Liver (tissue), 9 donors: ENCODE data around the gene VTN. TPM values are rescaled to one million over a fixed set of nuclear protein-coding genes. Genes with fewer than 3 reads are reported as not detected.

Experiments
- DNase-seq: peaks from one replicate; pipeline ENCODE4 v3.0.0-alpha.2; 2017; ENCODE audit warnings: low spot score
- H3K27ac ChIP-seq, 2 donors: one replicate each; pipeline ENCODE4 v1.7.0; 2013; ENCODE audit warnings: inconsistent platforms in 2 of 2, low read length in 2 of 2, control low read depth in 1 of 2, low read depth in 1 of 2, mild to moderate bottlenecking in 1 of 2
- H3K27me3 ChIP-seq, 4 donors: one replicate each; pipeline versions ENCODE4 v1.6.1 to v1.7.0; 2013; ENCODE audit warnings: low read length in 3 of 4, inconsistent platforms in 1 of 4, mild to moderate bottlenecking in 1 of 4, moderate library complexity in 1 of 4; ENCODE audit not compliant: control insufficient read depth in 4 of 4, insufficient read depth in 4 of 4
- H3K36me3 ChIP-seq, 4 donors: one replicate each; pipeline versions ENCODE4 v1.6.1 to v1.7.0; 2013; ENCODE audit warnings: low read length in 3 of 4, mild to moderate bottlenecking in 3 of 4, low read depth in 1 of 4, moderate library complexity in 1 of 4; ENCODE audit not compliant: control insufficient read depth in 4 of 4, insufficient read depth in 3 of 4
- H3K4me1 ChIP-seq, 4 donors: one replicate each; pipeline versions ENCODE4 v1.6.1 to v1.7.0; 2013; ENCODE audit warnings: low read length in 3 of 4, mild to moderate bottlenecking in 3 of 4, moderate library complexity in 1 of 4; ENCODE audit not compliant: control insufficient read depth in 4 of 4, insufficient read depth in 4 of 4
- H3K4me3 ChIP-seq, 3 donors: one replicate each; pipeline versions ENCODE4 v1.6.1 to v1.7.0; 2013; ENCODE audit warnings: low read length in 3 of 3, control low read depth in 1 of 3, low read depth in 1 of 3, mild to moderate bottlenecking in 1 of 3
- H3K9ac ChIP-seq, 2 donors: one replicate each; pipeline ENCODE4 v1.7.0; 2013; ENCODE audit warnings: low read length in 2 of 2, mild to moderate bottlenecking in 2 of 2, moderate library complexity in 2 of 2, control low read depth in 1 of 2, low read depth in 1 of 2
- H3K9me3 ChIP-seq, 4 donors: one replicate each; pipeline versions ENCODE4 v1.6.1 to v1.7.0; 2013; ENCODE audit warnings: low read length in 3 of 4; ENCODE audit not compliant: control insufficient read depth in 4 of 4
- ATF3 ChIP-seq: IDR thresholded peaks from 2 replicates; pipeline ENCODE4 v1.6.1; 2016; ENCODE audit warnings: antibody characterized with exemption
- CTCF ChIP-seq: fragments of 150-350 bp; IDR thresholded peaks from 2 replicates; pipeline ENCODE4 v1.5.1; 2017; ENCODE audit warnings: improper control_type of control experiment, low read depth, low read length; ENCODE audit not compliant: missing input control
- EGR1 ChIP-seq, 2 donors: IDR thresholded peaks; 2 replicates each; pipeline ENCODE4 v1.6.1; 2016 to 2018; ENCODE audit warnings: antibody characterized with exemption in 2 of 2, low read depth in 2 of 2
- FOXA1 ChIP-seq: IDR thresholded peaks from 2 replicates; pipeline ENCODE4 v1.6.1; 2016; ENCODE audit warnings: antibody characterized with exemption
- FOXA2 ChIP-seq: IDR thresholded peaks from 2 replicates; pipeline ENCODE4 v1.6.1; 2016; ENCODE audit warnings: antibody characterized with exemption
- GABPA ChIP-seq, 2 donors: IDR thresholded peaks in 1 of 2; conservative IDR thresholded peaks in 1 of 2; 2 replicates each; pipeline ENCODE4 v1.6.1; 2016; ENCODE audit warnings: antibody characterized with exemption in 2 of 2, mild to moderate bottlenecking in 1 of 2, moderate library complexity in 1 of 2
- HNF4A ChIP-seq, 2 donors: conservative IDR thresholded peaks; 2 replicates each; pipeline ENCODE4 v1.6.1; 2016; ENCODE audit warnings: antibody characterized with exemption in 2 of 2, mild to moderate bottlenecking in 2 of 2
- HNF4G ChIP-seq: IDR thresholded peaks from 2 replicates; pipeline ENCODE4 v1.6.1; 2016; ENCODE audit warnings: antibody characterized with exemption
- JUND ChIP-seq, 2 donors: IDR thresholded peaks; 2 replicates each; pipeline ENCODE4 v1.6.1; 2016; ENCODE audit warnings: antibody characterized with exemption in 2 of 2
- MAX ChIP-seq: IDR thresholded peaks from 2 replicates; pipeline ENCODE4 v1.6.1; 2016; ENCODE audit warnings: antibody characterized with exemption
- NR2F2 ChIP-seq: IDR thresholded peaks from 2 replicates; pipeline ENCODE4 v1.6.1; 2016; ENCODE audit warnings: antibody characterized with exemption
- RAD21 ChIP-seq, 2 donors: IDR thresholded peaks; 2 replicates each; pipeline ENCODE4 v1.6.1; 2016; ENCODE audit warnings: antibody characterized with exemption in 2 of 2, mild to moderate bottlenecking in 2 of 2
- REST ChIP-seq: IDR thresholded peaks from 2 replicates; pipeline ENCODE4 v1.6.1; 2016; ENCODE audit warnings: antibody characterized with exemption, mild to moderate bottlenecking
- RXRA ChIP-seq, 2 donors: IDR thresholded peaks; 2 replicates each; pipeline ENCODE4 v1.6.1; 2017 to 2018; ENCODE audit warnings: antibody characterized with exemption in 2 of 2, mild to moderate bottlenecking in 1 of 2
- SP1 ChIP-seq: IDR thresholded peaks from 2 replicates; pipeline ENCODE4 v1.6.1; 2018; ENCODE audit warnings: antibody characterized with exemption, mild to moderate bottlenecking
- TAF1 ChIP-seq: conservative IDR thresholded peaks from 2 replicates; pipeline ENCODE4 v1.6.1; 2016; ENCODE audit warnings: antibody characterized with exemption, mild to moderate bottlenecking
- YY1 ChIP-seq: IDR thresholded peaks from 2 replicates; pipeline ENCODE4 v1.6.1; 2016; ENCODE audit warnings: antibody characterized with exemption, mild to moderate bottlenecking
- ZBTB33 ChIP-seq: IDR thresholded peaks from 2 replicates; pipeline ENCODE4 v1.6.1; 2016; ENCODE audit warnings: antibody characterized with exemption
- WGBS: extraction: QIAGEN DNeasy Blood & Tissue Kit; methylation state at CpG from one replicate; pipeline ENCODE4 v1.1.7; 2013; 5-methylcytosine and 5-hydroxymethylcytosine counted together
- polyA plus RNA-seq, 2 donors: library from polyadenylated mRNA; stranded (reverse) in 1 of 2; unstranded in 1 of 2; fragments of 200-250 nt in 1 of 2; fragments of >200 nt in 1 of 2; fragmentation: Nextera tagmentation in 1 of 2; extraction: Ambion mirVana in 1 of 2; gene quantifications; one replicate each; pipeline versions ENCODE4 v1.2.1 to v1.2.3, GENCODE V29; 2013 to 2015
- total RNA-seq, 2 donors: library from RNA; depleted of rRNA; stranded (reverse); fragments of >200 nt; gene quantifications; one replicate each; pipeline ENCODE4 v1.2.3, GENCODE V29; 2014
- donor health status: healthy.
- donor health status: healthy.
- donor health status: healthy.
- donor health status: healthy.
- donor health status: healthy.

VTN gene
- total and polyA plus RNA-seq, 4 donors, result 1,668 to 4,059 (median 3,520) TPM

- TF ChIP-seq FOXA2, result no peak
- TF ChIP-seq HNF4A (conservative IDR thresholded peaks at IDR 0.05), result no peak
- no peak for TF ChIP-seq EGR1 (IDR thresholded peaks at IDR 0.05; ENCODE audit: low read depth in 2 of 2)
- no peak for TF ChIP-seq TAF1
- TF ChIP-seq HNF4G, result no peak
- TF ChIP-seq SP1, result no peak
- TF ChIP-seq ZBTB33, result no peak
Observed at GRCh38 chr17:28390141-28390540, 20.0 kb upstream of the VTN start (continued).

- DNase-seq, result no peak
- no peaks in the 10 kb centered on the region for H3K27me3 ChIP-seq
- peaks cover 0 to 19% (median 5%) of the 10 kb centered on the region in 4 donors for H3K36me3 ChIP-seq
- peaks cover 0 to 3% (median 1%) of the 10 kb centered on the region in 4 donors for H3K4me1 ChIP-seq
- no peak overlapping the region for H3K4me3 ChIP-seq
- no peak overlapping the region for H3K9ac ChIP-seq
- 98% methylated on average over 11 of the region's 11 CpGs for WGBS
- H3K9me3 ChIP-seq, result no peaks in the 10 kb centered on the region
- H3K27ac ChIP-seq, result no peak overlapping the region
- TF ChIP-seq ATF3 (no peak), FOXA2 (no peak), YY1 (no peak), TAF1 (no peak), ZBTB33 (no peak), HNF4G (no peak), RAD21 (IDR thresholded peaks at IDR 0.05) (no peak), JUND (IDR thresholded peaks at IDR 0.05) (no peak), GABPA (IDR thresholded peaks at IDR 0.05 in 1 of 2, conservative IDR thresholded peaks at IDR 0.05 in 1 of 2) (no peak), RXRA (IDR thresholded peaks at IDR 0.05) (no peak), FOXA1 (no peak), EGR1 (IDR thresholded peaks at IDR 0.05; ENCODE audit: low read depth in 2 of 2) (no peak), HNF4A (conservative IDR thresholded peaks at IDR 0.05) (no peak), NR2F2 (no peak), MAX (no peak), REST (no peak), CTCF (no peak), SP1 (no peak)
Observed at GRCh38 chr17:28388106-28388505, 18.0 kb upstream of the VTN start.
